Skeletal muscle cell (primary cell): ENCODE measurements around the gene PHYHIPL.
A peak's percentile ranks its signal among the peaks of the same experiment; 100 is the strongest.

Experiments used
- DNase-seq: peaks from one replicate; pipeline ENCODE4 v3.0.0-alpha.2; 2010; ENCODE audit warnings: low read depth
- H3K4me3 ChIP-seq: 2 replicates; pipeline ENCODE4 v1.5.1; 2011; ENCODE audit warnings: low read depth, mild to moderate bottlenecking, control low read depth, low read length, moderate library complexity

PHYHIPL gene

GRCh38 chr10:59176241-59177030, at the start of gene PHYHIPL:
TSS of gene PHYHIPL (plus strand) at chr10:59176643. CDS start at chr10:59176854, 211 bp downstream.
- H3K4me3 ChIP-seq, result peak within 1 kb of the TSS; percentile 37
- no peak for DNase-seq

GRCh38 chr10:59126991-59127390, 49.5 kb upstream of the PHYHIPL start:
- H3K4me3 ChIP-seq, result no peak overlapping the region
- no peak for DNase-seq

- H3K4me3 ChIP-seq, result no peak overlapping the region
- DNase-seq, result no peak
These were observed 48.5 kb upstream of the PHYHIPL start for GRCh38 chr10:59127991-59128390.

GRCh38 chr10:59129867-59130266, 46.6 kb upstream of the PHYHIPL start:
- no peak for DNase-seq
- no peak overlapping the region for H3K4me3 ChIP-seq

GRCh38 chr10:59131666-59132065, 44.8 kb upstream of the PHYHIPL start:
- no peak for DNase-seq
- no peak overlapping the region for H3K4me3 ChIP-seq

- no peak for DNase-seq
- no peak overlapping the region for H3K4me3 ChIP-seq
These were observed 42.4 kb upstream of the PHYHIPL start for GRCh38 chr10:59133841-59134593.

- no peak overlapping the region for H3K4me3 ChIP-seq
- no peak for DNase-seq
These were observed 41.7 kb upstream of the PHYHIPL start for GRCh38 chr10:59134785-59135184.

GRCh38 chr10:59135275-59135674, 41.2 kb upstream of the PHYHIPL start:
- DNase-seq, result no peak

GRCh38 chr10:59138052-59138451, 38.4 kb upstream of the PHYHIPL start:
- H3K4me3 ChIP-seq, result no peak overlapping the region
- no peak for DNase-seq

More at GRCh38 chr10:59135275-59135674, 41.2 kb upstream of the PHYHIPL start:
- H3K4me3 ChIP-seq, result no peak overlapping the region

- no peak for DNase-seq
- H3K4me3 ChIP-seq, result no peak overlapping the region
These were observed 32.9 kb upstream of the PHYHIPL start for GRCh38 chr10:59143544-59143943.

GRCh38 chr10:59148701-59149100, 27.7 kb upstream of the PHYHIPL start:
- no peak for DNase-seq
- H3K4me3 ChIP-seq, result no peak overlapping the region

GRCh38 chr10:59155556-59155955, 20.9 kb upstream of the PHYHIPL start:
- H3K4me3 ChIP-seq, result no peak overlapping the region
- no peak for DNase-seq

GRCh38 chr10:59167512-59167911, 8.9 kb upstream of the PHYHIPL start:
- no peak for DNase-seq
- H3K4me3 ChIP-seq, result no peak overlapping the region

GRCh38 chr10:59172567-59172966, 3.9 kb upstream of the PHYHIPL start:
- DNase-seq, result no peak

GRCh38 chr10:59173414-59173813, 3.0 kb upstream of the PHYHIPL start:
- no peak overlapping the region for H3K4me3 ChIP-seq
- DNase-seq, result no peak

More at GRCh38 chr10:59172567-59172966, 3.9 kb upstream of the PHYHIPL start:
- H3K4me3 ChIP-seq, result no peak overlapping the region

- H3K4me3 ChIP-seq, result peak overlapping the region; percentile 37
These were observed 754 bp upstream of the PHYHIPL start for GRCh38 chr10:59175538-59176240.

GRCh38 chr10:59177031-59177797, 771 bp downstream of the PHYHIPL start:
- peak; percentile 52 for DNase-seq
- peak overlapping the region; percentile 37 for H3K4me3 ChIP-seq

More at GRCh38 chr10:59175538-59176240, 754 bp upstream of the PHYHIPL start:
- DNase-seq, result no peak

- DNase-seq, result no peak
- no peak overlapping the region for H3K4me3 ChIP-seq
These were observed 1.4 kb downstream of the PHYHIPL start for GRCh38 chr10:59177836-59178235.

GRCh38 chr10:59179068-59179467, 2.6 kb downstream of the PHYHIPL start:
- H3K4me3 ChIP-seq, result no peak overlapping the region
- DNase-seq, result no peak
